Mucosa of gallbladder (tissue), 1 donor: Measurements from ENCODE around the gene KCNAB1. TPM values are rescaled to one million over a fixed set of nuclear protein-coding genes. Genes with fewer than 3 reads are reported as not detected.
"Not testable (repeated sequence)": the region's sequence is repeated elsewhere in the genome, so short reads cannot be mapped to it uniquely, and the experiment has no call there.

Experiments used
- DNase-seq: peaks from one replicate; pipeline ENCODE4 v3.0.0-alpha.2; 2020; ENCODE audit warnings: low spot score
- total RNA-seq: library from RNA; stranded (reverse); gene quantifications from one replicate; pipeline ENCODE4 v1.2.1, GENCODE V29; 2021
- donor health status: DM: no; HTN: no; CAD: no.

The KCNAB1 gene
- total RNA-seq, 1 donor from 2014 or later, result 1.6 TPM

DNA sequence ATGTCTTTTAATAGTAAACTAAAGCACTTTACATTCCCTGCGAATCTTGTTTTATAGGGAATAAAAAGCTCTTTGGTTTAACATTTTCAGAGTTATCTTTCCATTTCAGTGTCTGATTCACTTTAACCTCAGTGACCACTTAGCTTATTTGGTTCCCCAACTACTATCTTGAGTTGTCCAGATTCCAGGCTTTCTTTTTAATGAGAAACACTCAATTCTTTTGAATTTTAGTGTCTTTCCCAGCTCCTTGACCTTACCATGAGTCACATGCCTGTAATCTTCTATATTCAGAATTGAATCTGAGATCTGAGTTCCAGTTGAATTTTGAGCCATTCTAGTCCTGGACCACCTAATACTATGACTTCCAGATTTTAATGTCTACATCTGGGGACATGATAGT, 144.4 kb downstream of the KCNAB1 start:
- DNase-seq, result no peak

GRCh38 chr3:156271508-156271907, 151.1 kb downstream of the KCNAB1 start:
- no peak for DNase-seq

DNA sequence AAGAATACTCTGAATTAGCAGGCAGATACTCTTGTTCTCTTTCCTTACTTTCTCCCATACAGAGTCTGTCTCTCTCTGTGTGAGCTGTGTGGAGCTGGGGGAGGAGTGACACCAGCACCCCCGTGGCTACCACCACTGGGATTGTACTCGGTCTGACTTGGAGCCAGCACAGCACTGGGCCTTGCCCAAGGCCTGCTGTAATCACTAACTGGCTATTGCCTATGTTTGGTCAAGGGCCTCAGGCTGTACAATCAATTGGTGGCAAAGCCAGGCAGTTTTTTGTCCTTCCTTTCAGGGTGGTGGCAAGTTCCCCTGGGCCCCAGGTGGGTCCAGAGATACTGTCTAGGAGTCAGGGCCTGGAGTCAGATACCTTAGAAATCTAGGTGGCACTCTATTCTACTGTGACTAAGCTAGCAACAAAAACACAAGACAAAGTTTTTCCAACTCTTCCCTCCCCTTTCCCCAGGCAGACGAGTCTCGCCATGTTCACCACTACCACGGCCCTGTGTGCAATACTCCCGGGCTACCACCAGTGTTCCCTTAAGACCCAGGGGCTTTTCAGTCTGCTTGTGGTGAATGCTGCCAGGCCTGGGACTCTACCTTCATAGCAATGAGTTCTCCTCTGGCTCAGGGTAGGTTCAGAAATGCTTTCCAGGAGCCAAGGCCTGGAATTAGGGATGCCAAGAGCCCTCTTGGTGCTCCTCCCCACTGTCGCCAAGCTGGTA, 151.8 kb downstream of the KCNAB1 start:
- DNase-seq, result no peak

DNA sequence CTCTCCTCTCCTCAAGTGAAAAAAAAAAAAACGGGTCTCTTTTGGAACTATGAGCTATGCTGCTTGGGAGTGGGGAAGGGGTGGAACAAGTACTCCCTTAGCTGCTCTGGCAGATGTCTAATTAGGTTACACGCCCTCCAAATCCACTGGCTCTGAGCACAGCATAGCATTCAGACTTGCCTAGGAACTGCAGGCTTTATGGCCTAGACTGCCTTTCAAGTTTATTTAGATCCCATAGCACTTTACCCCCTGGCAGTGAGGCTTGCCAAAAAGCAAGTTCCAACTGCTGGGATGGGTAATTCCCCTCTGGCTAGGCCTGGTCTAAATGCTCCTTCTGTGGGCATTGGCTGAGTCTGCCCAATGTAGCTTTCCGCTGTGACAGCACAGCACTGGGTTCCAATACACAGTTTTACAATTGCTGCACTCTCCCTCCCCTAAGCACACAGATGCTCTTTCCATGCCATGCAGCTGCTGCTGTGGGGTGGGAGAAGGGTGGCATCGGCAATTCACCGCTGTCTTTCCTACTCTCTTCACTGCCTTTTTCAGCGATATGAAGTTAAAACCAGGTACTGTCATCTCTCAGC, 152.8 kb downstream of the KCNAB1 start:
- no peak for DNase-seq

DNA sequence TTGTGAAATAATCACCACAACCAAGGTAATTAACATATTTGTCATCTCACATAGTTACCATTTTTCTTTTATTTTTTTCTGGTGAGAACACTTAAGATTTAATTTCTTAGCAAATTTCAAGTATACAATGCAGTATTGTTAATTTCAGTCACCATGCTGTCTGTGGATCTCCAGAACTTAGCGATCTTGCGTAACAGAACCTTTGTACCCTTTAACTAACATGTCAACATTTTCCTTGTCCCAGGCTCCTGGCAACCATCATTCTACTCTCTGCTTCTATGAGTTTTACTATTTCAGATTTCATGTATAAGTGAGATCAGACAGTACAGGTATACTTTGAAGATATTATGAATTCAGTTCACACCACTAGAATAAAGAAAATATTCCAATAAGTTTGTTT, 154.4 kb downstream of the KCNAB1 start:
- no peak for DNase-seq

- not testable (repeated sequence) for DNase-seq
Observed at GRCh38 chr3:156284637-156285036, 164.3 kb downstream of the KCNAB1 start.

- DNase-seq, result no peak
Observed at GRCh38 chr3:156285626-156286025, 165.2 kb downstream of the KCNAB1 start.

- no peak for DNase-seq
Observed at GRCh38 chr3:156290924-156291271, 170.5 kb downstream of the KCNAB1 start.

DNA sequence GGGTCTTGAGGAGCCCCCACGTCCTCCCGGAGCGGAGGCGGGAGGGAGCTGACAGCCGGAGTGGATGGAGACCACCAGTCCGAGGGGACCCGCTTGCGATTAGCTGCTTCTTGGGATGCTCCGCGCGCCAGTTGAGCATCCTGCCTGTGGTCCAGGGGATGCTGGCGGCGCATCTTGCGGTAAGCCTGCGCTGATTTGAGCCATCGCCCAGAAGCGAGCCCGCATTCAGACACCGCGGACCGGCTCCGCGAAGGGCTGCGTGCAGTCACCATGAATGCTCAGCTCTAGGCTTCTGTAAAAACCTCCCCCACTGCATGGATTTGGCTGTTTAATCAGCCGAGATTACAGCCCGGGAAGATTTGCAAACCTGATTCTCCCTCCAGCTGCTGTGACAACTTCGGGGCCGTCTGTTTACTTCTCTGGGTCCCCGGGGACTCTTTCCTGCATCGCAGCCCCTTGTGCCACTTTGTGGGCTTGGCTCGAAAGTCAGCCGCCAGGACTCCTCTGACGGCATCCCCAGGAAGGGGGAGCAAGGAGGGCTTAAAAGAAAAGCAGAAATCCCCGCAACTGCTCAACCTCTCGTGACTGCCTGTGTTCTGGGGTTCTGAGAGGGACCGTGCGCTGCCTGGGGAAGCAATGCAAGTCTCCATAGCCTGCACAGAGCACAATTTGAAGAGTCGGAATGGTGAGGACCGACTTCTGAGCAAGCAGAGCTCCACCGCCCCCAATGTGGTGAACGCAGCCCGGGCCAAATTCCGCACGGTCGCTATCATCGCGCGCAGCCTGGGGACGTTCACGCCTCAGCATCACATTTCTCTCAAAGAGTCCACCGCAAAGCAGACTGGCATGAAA, 171.1 kb downstream of the KCNAB1 start:
- DNase-seq, result no peak

DNA sequence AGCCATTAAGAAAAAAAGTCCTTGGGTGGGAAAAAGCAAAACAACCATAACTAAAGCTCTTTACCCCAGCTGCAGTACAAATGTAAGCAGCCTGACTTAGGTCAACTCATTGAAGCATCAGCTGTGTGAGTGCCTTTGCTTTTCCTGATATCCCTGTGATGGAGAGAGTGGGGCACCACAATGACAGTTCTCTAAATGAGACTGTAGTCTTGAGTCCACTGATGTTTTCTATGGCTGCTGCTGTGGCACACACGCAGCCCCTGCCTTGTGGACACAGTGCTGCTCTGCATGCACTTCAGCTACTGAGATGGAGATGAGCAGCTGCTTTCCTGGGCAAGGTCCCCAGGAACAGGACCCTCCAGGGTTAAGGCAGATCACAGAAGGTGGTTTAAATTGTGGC, 173.2 kb downstream of the KCNAB1 start:
- no peak for DNase-seq

DNA sequence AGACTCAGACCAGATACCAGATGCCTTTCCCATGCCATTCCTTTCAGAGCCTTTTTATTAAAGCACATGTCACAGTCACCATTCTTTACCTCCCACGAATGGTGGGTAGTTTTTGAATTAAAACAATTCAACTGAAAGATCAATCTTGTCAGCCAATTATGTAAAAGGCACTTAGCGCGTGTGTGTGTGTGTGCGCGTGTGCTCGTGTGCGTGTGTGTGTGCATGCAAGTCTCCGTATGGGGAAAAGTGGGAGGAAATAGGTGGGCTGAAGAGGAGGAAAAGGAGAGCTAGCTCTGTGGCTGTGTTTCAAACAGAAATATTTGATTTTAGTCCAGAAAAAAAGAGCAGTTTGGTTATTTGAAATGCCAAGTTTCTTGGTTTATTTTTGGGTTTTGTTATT, 177.2 kb downstream of the KCNAB1 start:
- DNase-seq, result no peak

- DNase-seq, result no peak
Observed at GRCh38 chr3:156298014-156298413, 177.6 kb downstream of the KCNAB1 start.

- DNase-seq, result peak; percentile 49
Observed at GRCh38 chr3:156298938-156299337, 178.6 kb downstream of the KCNAB1 start.

DNA sequence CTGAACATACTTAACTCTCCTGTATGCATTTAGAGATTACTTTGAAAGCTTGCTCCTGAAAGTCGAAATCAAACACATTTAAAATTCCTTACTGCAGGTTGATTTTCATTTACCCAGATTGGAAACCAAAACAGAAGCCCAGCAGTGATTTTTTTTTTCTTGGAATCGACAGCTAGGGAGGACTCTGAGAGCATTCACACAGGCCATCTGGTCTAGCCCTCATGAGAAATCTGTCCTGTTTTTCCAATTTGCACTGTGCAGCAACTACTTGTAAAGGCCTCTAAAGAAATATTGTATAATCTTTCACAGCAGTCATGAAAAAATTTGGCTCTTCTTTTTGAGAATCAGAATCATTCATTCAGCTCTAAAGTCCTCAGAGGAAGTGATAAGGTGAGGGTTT, 179.2 kb downstream of the KCNAB1 start:
- no peak for DNase-seq

GRCh38 chr3:156300371-156300770, 180.0 kb downstream of the KCNAB1 start:
- no peak for DNase-seq

DNA sequence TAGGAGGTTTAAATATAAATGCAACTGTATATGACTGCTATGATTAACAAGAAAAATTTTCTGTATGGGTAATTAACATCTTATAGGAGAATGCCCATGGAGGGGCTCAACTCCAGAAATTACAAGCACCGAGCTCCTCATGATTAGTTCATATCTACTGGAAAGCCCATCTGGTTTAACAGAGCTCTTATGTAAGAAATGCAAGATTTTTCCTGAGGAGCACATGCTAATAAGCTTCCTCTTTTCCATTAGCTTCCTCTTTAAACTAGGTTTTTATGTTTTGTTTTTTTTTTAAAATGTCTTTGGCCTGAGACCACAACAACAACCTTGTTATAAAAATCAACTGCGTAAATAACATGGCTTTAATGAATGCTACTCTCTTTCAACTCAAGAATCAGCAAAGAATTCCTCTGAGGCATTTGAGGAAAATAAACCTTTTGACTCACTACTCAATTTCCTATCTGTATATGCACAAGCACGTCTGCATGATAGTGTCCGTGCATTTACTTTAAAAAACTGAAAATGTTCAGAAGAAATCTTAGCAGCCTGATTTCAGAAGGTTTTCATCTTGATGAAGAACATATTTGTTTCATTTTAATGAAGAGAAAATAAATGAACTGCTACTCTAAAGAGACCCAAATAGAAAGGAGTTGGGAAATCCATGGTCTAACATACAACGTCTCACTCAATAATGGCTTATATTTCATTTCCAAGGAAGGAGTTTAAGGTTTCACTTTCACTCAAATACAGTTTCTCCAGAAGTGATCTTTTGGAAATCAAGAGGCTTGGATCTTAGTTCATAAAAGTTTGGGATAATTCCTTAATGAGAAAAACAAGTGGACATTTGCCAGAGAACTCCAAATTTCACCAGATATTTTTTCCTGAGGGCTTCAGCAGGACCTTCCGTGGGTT, 180.8 kb downstream of the KCNAB1 start:
- DNase-seq, result no peak

DNA sequence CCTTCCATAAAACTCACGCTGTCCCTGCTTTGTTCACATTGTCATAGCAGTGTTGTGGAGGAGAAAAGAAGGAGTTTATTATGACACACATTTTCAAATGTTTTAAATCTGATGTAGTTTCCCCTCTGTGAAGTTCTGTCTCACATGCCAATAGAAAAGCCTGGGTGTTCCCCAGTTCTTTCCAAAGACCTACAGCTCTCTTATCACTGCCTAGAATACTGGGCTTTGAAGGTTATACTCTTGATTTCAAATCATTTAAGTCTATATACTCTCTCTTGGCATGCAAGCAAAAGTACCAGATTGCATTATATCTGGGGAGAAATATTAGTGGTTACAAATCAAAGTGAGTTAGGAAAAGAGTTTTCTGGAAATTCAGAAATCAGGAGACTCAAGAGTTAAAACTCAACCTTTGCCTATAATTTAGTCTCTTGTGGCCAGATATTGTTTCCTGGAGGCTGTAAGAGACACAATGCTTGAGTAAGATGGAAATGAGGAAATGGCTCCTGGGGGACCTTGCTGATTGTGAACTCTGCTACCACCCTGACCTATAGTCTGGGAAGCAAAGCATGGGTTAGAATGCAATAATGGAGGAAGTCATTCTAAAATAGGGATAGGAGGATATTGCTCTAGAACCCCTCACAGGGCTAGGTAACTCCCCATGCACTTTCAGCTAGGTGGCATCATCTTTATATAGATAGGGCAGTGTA, 182.8 kb downstream of the KCNAB1 start:
- DNase-seq, result no peak

DNA sequence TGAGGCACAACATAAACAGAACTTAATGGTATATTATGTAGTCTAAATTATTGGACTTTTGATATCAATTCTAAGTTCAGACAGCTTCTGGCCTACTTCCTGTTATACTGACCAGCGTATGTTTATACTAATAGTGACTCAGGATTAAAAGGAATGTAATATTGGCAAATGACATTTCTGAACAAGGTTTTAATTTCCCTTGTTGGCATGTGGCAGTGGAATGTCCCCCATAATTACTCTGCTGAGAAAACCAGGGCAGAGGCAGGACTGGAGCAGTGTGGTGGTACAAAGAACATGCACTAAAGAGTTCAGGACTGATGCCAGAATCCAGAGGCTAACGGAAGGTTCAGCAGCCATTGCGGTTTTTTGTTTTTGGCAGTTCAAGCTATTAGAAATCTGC, 184.0 kb downstream of the KCNAB1 start:
- DNase-seq, result no peak

DNA sequence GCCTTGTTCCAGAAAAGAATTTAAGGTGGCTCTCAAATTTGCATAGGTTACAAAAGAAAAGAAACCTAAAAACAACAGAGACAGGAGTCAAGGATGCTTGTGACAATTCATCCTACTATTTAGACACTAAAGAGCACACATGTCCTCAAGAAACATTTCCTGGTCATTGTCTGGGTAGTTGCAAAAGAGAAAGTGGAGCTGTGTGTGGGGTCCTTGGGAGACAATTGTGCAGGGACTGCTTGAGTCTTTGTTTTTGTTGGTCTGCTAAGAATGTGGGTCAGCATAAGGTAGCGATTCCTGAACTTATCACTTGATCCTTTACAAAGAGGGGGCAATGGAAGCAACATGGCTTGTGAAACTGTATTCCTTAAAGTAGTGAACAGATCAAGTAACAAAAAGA, 185.3 kb downstream of the KCNAB1 start:
- no peak for DNase-seq

- peak; percentile 63 for DNase-seq
Observed at GRCh38 chr3:156307704-156308103, 187.3 kb downstream of the KCNAB1 start.

DNA sequence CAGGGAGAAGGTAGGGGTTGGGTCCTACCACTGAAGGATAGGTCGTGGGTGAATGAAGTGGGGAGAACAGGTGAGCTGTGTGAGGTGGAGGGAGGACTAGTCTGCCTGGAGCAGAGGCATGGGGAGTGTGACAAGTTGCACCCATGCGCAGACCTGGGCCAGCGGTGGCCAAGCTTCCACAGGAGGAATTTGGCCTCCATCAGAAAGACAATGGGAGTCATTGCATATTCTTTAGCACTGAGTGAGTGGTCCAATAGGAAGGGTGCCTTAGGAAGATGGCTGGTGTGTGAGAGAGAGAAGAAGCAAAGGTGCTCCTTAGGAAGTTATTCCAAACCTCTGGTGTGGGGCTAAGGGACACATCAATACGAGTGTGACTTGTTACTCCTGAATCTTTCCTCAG, 191.1 kb downstream of the KCNAB1 start:
- DNase-seq, result no peak
